GM19035 (cell line): ENCODE results near the gene HPSE.

Source experiments
- ATAC-seq: cut with Tn5 transposase; IDR thresholded peaks from one replicate; pipeline ENCODE4 v1.9.1; 2021; ENCODE audit not compliant: unreplicated experiment

The HPSE gene

DNA sequence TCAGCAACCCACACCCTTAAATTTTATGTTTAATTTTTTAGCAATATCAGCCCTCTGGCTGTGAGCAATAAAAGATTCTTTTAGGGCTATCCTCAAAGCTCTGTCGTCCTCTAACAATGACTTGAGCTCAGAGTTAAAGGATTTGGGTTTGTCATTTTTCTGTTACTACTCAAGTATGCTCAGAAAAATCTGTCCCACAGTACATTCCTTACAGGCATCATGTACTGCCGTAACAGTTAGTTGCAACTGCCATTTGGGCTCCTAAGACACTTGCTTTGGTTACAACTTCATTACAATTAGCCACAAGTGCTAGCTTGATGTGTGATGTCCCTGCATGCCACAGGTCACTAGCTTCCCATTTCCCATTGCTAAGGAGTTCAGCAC lies 83.2 kb downstream of the HPSE start:
- no peak for ATAC-seq

DNA sequence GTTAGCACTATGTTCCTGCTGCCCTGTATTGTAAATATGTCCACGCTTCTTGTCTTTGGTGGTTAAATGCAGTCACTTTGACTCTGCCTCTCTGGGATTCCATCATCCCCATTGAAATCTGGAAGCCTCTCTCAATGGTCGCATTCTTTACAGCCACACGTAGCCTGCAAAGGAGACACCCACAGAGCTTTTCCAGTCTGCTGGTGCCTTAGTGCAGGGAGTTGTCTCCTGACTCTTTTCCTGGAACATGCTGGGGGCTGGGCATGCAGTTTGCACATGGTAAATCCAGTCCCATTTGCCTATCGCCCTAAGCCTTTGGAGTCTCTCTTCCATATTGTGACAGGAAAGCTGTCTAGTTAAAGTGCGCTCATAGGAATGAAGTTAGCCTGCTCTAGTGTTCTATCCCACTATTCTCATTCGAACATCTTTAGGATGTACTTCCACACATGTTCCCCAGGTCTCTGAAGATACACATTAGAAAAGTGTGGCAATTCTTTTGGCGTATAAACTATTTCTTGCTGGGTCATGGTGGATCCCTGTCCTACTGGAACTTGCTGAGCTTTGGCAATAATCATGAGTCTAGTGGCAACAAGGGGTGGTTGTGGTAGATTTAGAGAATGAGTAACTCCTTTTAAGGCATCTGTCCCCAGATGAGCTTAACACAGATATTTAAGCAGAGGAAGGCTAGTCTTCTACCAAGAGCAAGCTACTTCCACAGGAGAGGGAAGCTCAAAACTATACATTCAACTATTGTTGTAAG lies 83.8 kb downstream of the HPSE start:
- no peak for ATAC-seq

DNA sequence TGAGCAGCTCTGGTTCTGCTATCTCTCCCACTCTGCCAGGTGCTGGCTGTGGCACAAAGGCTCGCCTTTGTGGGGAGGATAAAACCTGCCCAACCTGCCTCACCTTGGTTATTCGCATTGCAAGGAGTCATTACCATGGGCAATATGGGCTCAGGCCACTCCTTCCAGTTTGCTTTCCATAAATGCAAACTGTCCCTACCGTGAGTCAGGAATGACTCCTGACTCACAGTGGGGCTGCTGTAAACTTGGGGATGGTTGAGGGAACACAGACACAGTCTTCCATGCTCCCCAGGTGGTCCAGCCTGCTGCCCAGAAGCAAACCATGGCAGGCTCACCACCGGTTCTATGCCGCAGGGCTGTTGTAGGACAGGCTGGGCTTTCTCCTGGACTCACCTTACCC lies 86.2 kb downstream of the HPSE start:
- no peak for ATAC-seq

DNA sequence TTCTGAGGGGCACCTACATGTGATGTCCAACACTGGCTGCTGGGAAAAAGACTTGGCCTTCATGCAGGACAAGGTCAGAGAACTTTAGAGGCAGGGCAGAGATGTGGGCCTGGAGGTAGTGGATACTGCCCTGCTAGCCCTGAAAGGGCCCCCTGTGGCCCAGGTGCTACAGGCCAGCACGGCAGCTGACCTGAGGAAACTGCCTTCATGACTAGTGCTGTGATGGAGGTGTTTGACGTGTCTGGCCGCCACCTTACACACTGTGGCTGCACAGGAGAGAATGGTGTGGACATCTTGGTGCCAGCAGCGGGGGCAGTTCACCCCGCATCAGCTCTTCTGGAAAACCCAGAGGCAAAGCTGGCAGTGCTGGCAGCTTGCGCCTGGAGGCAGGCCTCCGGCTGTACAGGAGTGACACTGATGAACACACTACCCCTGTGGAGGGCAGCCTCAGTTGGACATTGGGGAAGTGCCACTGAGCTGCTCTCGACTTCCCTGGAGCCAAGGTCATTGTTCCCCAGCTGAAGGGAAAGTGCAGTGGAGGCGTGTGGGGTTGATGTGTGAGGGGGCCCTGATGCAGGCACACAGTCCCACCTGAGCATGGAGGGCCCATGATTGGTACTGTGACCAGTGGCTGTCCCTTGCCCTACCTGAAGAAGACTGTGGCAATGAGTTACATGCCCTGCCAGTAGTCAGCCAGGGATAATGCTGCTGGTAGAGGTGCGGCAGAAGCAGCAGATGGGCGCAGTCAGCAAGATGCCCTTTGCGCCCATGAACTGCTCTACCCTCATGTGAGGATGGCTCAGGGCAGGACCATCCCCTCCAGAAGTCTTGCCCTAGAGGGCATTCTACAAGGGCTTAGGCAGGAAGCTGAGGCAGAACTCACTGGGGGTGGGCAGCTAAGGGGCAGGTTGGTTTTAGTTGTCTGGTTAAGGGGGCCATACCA lies 87.0 kb downstream of the HPSE start:
- no peak for ATAC-seq
